BLaER1 (cell line): Measurements from ENCODE around the gene SETD3.

ENCODE experiments used
- H3K27ac ChIP-seq: shearing (Covaris generic); formaldehyde crosslinking; 2 replicates; pipeline ENCODE4 v1.8.1; 2022
- H3K27me3 ChIP-seq: shearing (Covaris generic); formaldehyde crosslinking; 2 replicates; pipeline ENCODE4 v1.8.1; 2022
- H3K36me3 ChIP-seq: shearing (Covaris generic); formaldehyde crosslinking; 2 replicates; pipeline ENCODE4 v1.8.1; 2022
- H3K4me1 ChIP-seq: shearing (Covaris generic); formaldehyde crosslinking; 2 replicates; pipeline ENCODE4 v1.8.1; 2022
- H3K4me2 ChIP-seq: shearing (Covaris generic); formaldehyde crosslinking; 2 replicates; pipeline ENCODE4 v1.8.1; 2022
- H3K4me3 ChIP-seq: shearing (Covaris generic); formaldehyde crosslinking; 2 replicates; pipeline ENCODE4 v1.8.1; 2022
- H3K9ac ChIP-seq: shearing (Covaris generic); formaldehyde crosslinking; 2 replicates; pipeline ENCODE4 v1.8.1; 2022
- H3K9me3 ChIP-seq: shearing (Covaris generic); formaldehyde crosslinking; 2 replicates; pipeline ENCODE4 v1.8.1; 2022
- H4K20me1 ChIP-seq: shearing (Covaris generic); formaldehyde crosslinking; 2 replicates; pipeline ENCODE4 v1.8.1; 2022
- Cebpa-rat ChIP-seq: shearing (Covaris generic); IDR thresholded peaks from 2 replicates; pipeline ENCODE4 v1.8.1; 2022

Gene SETD3

DNA sequence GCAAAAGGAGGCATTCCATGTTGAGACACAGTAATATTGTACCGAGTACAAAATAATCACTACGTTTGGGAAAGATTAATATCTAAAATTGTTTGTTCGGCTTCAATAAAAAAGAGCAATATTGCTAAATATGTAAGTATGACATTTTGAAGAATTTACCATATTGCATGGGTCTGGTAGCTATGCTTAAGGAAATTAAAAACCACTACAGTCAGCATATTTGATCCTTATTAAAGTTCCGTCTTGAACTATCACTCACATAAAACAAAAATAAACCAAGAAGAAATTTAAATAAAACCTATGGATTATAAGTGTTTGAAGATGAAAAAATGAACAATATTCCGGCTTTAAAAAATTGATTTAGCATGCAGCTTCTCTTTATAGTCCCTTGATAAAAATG, 63.8 kb downstream of the SETD3 start:
- Histone ChIP-seq H3K27ac (no peak overlapping the region), H4K20me1 (peaks cover 50% of the 10 kb centered on the region), H3K4me2 (no peak overlapping the region), H3K4me3 (no peak overlapping the region), H3K9me3 (no peaks in the 10 kb centered on the region), H3K4me1 (no peaks in the 10 kb centered on the region), H3K36me3 (peaks cover 33% of the 10 kb centered on the region), H3K9ac (no peak overlapping the region), H3K27me3 (no peaks in the 10 kb centered on the region)
- TF ChIP-seq Cebpa-rat: no peak

DNA sequence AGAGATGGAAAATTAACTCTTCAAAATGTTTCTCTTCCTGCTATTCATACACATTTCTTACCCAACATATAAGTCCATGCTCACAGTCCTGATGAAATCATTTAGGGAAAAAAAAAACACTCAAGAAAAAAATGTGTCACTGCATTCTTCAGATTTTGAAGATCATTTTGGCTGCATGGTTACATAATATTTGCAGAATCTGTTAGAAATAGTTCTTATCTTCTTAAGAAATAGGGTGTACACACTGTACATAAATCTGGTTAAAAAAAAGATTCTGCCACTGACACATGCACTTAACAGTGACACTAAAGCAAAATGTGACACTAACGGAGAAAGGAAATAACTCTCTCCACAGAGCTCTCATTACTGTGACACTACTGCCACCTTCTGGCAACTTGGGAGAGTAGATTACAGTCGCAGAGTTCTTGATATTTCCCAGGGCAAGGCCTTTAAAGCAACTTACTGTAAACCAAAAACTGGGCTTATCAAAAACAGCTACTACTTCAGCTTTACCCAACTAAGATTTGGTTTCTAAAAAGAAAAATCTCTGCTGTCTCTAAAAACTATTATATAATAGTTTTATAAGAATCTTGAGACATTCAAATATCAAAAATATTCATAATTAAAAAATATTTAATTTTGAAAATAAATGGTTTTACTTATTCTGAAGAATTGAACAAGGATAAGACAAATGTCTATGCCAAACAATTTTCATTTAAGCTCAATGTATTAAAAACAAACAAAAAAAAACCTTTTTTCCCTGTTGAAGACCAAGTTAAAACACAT, 65.0 kb downstream of the SETD3 start:
- TF ChIP-seq Cebpa-rat: no peak
- Histone ChIP-seq H3K9ac (no peak overlapping the region), H3K27me3 (no peaks in the 10 kb centered on the region), H3K4me1 (no peaks in the 10 kb centered on the region), H3K27ac (no peak overlapping the region), H3K9me3 (no peaks in the 10 kb centered on the region), H3K4me2 (no peak overlapping the region), H3K36me3 (peaks cover 40% of the 10 kb centered on the region), H3K4me3 (no peak overlapping the region), H4K20me1 (peaks cover 43% of the 10 kb centered on the region)

GRCh38 chr14:99413911-99414310, 66.7 kb downstream of the SETD3 start:
- TF ChIP-seq Cebpa-rat: no peak
- no peak overlapping the region for H3K4me3 ChIP-seq
- peaks cover 51% of the 10 kb centered on the region for H3K36me3 ChIP-seq
- no peak overlapping the region for H3K4me2 ChIP-seq
- H4K20me1 ChIP-seq: peaks cover 35% of the 10 kb centered on the region
- no peak overlapping the region for H3K27ac ChIP-seq
- no peak overlapping the region for H3K9ac ChIP-seq
- H3K9me3 ChIP-seq: no peaks in the 10 kb centered on the region
- no peaks in the 10 kb centered on the region for H3K27me3 ChIP-seq
- H3K4me1 ChIP-seq: no peaks in the 10 kb centered on the region

DNA sequence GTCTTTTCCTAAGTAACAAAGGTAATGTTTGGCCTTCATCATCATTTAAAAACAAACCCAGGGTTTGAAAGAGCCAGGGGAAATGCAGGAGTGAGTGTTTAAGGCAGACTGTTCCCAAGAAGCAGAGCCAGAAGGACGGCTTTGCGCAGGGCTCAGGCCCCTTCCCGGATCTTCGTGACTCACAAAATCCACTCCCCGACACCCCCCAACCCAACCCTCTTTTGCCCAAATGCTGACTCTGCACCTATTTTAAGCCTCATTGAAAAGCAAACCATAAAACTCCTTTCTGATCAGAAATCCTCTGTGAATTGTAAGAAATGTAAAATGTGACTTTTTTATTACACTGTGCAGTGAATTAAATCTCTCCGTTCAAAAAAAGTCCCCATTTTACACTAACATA, 67.5 kb downstream of the SETD3 start:
- no peak overlapping the region for H3K4me3 ChIP-seq
- H3K27me3 ChIP-seq: no peaks in the 10 kb centered on the region
- H3K9me3 ChIP-seq: no peaks in the 10 kb centered on the region
- H3K4me2 ChIP-seq: no peak overlapping the region
- peaks cover 58% of the 10 kb centered on the region for H3K36me3 ChIP-seq
- peaks cover 31% of the 10 kb centered on the region for H4K20me1 ChIP-seq
- no peak for TF ChIP-seq Cebpa-rat
- H3K4me1 ChIP-seq: no peaks in the 10 kb centered on the region
- H3K27ac ChIP-seq: no peak overlapping the region
- no peak overlapping the region for H3K9ac ChIP-seq

DNA sequence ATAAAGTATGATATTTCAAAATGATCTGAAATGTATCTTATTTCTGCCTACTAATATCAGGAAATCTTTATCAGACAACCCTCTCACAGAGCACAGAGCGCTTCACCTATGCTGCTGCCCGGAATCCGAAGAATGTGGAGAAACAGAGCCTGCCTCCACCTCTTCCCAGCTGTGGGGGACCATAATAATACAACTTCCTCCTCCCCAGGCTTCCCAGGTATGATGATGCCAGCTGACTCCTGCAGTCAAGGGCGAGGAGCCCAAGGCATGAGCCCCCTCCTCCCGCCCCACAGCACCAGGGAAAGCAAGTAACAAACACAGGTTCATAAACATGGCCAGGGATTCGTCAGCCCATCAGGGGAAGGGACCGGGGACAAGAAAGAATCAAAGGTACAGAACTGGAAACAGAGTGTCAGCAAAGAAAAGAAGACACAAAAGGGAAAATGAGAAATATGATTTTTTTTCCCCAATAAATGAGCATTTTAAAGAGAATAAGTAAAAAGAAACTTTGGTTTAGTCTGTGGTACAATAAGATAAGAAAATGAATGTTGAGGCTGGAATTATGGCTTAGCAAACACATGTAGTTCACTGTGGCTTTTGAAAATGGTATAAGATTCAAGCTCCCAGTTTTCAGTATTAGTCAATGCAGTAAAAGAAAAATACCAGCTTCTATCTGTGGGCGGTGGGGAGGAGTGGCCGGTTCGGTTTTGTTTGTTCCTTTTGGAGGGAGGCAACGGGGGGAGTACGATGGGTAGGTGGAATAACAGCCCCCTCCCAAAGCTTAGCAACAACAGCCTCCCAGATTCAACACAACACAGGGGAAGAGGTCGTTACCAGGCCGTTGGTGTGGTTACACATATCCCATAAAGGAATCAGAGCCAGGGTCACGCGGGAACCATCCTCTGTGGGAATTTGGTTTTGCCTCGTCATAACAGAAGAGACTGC, 68.3 kb downstream of the SETD3 start:
- TF ChIP-seq Cebpa-rat: no peak
- no peak overlapping the region for H3K9ac ChIP-seq
- H3K36me3 ChIP-seq: peaks cover 66% of the 10 kb centered on the region
- H4K20me1 ChIP-seq: peaks cover 27% of the 10 kb centered on the region; the same call in 1 of the 2 replicates
- H3K27ac ChIP-seq: no peak overlapping the region
- no peaks in the 10 kb centered on the region for H3K4me1 ChIP-seq
- H3K9me3 ChIP-seq: no peaks in the 10 kb centered on the region
- no peak overlapping the region for H3K4me2 ChIP-seq
- H3K27me3 ChIP-seq: no peaks in the 10 kb centered on the region
- no peak overlapping the region for H3K4me3 ChIP-seq

- Histone ChIP-seq H3K4me2 (no peak overlapping the region), H3K27ac (no peak overlapping the region), H3K36me3 (peaks cover 89% of the 10 kb centered on the region), H4K20me1 (peaks cover 12% of the 10 kb centered on the region; the same call in 1 of the 2 replicates), H3K9me3 (no peaks in the 10 kb centered on the region), H3K4me1 (no peaks in the 10 kb centered on the region), H3K9ac (no peak overlapping the region), H3K27me3 (no peaks in the 10 kb centered on the region), H3K4me3 (no peak overlapping the region)
- no peak for TF ChIP-seq Cebpa-rat
Measured at GRCh38 chr14:99410019-99410418, 70.6 kb downstream of the SETD3 start.

DNA sequence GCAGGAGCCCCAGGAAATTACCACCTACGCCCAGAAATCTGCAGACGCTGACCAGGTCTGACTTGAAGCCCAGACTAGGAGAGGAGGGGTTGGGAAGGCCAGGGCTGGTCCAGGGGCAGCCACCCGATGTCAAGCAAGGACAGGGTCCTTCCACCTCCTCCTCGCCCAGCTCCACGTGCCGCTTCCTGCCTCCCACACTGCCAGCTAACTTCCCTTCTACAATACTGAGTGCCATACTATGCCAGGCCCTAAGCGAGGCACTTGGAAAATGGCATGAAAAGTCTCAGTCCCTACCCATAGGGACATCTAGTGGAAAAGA, 71.7 kb downstream of the SETD3 start:
- Histone ChIP-seq H3K27ac (no peak overlapping the region), H3K4me2 (no peak overlapping the region), H4K20me1 (0 out of 2 replicates have a peak, but pooled peaks cover 7% of the 10 kb centered on the region), H3K4me3 (no peak overlapping the region), H3K9me3 (no peaks in the 10 kb centered on the region), H3K36me3 (peaks cover 94% of the 10 kb centered on the region), H3K27me3 (no peaks in the 10 kb centered on the region), H3K9ac (no peak overlapping the region), H3K4me1 (no peaks in the 10 kb centered on the region)
- TF ChIP-seq Cebpa-rat: no peak

DNA sequence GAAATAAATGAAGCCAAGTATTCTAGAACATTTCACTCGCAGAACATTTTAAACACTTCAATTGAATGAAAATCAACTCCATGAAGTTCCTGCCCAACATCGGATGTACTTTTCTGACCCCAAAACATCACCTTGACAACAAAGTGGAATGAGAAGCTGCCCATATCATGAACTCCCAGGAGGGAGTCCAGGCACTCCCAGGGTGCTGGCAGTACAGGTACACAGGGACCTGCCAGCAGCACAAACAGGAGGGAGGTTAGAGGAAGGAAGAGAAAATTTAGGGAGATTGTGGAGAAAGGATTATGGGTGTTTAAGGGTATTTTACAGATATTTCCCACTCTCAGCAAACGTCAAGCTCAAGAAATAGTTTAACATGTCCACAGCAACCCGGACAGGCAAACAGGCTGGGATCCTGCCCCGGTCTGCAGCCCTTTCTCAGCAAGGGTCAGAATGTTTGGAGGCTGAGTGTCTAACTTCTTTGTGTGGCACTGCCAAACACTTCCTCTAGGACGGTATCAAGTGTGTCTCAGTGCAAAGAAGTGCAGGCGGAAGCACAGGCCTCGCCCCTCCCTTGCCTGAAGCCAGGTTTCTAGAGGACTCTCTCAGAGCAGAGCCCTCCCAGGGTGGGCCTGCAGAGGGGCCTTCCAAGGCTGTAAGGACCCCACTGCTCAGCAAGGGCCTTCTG, 72.2 kb downstream of the SETD3 start:
- 0 out of 2 replicates have a peak, but pooled peaks cover 7% of the 10 kb centered on the region for H4K20me1 ChIP-seq
- no peak for TF ChIP-seq Cebpa-rat
- H3K4me1 ChIP-seq: no peaks in the 10 kb centered on the region
- H3K9me3 ChIP-seq: no peaks in the 10 kb centered on the region
- no peaks in the 10 kb centered on the region for H3K27me3 ChIP-seq
- H3K4me2 ChIP-seq: no peak overlapping the region
- no peak overlapping the region for H3K27ac ChIP-seq
- H3K36me3 ChIP-seq: peaks cover 93% of the 10 kb centered on the region
- H3K9ac ChIP-seq: no peak overlapping the region
- no peak overlapping the region for H3K4me3 ChIP-seq

- TF ChIP-seq Cebpa-rat: no peak
- Histone ChIP-seq H3K4me1 (peaks cover 4% of the 10 kb centered on the region), H3K9ac (no peak overlapping the region), H3K36me3 (peaks cover 91% of the 10 kb centered on the region), H3K4me2 (no peak overlapping the region), H3K9me3 (no peaks in the 10 kb centered on the region), H4K20me1 (0 out of 2 replicates have a peak, but pooled peaks cover 7% of the 10 kb centered on the region), H3K27ac (no peak overlapping the region), H3K27me3 (no peaks in the 10 kb centered on the region), H3K4me3 (no peak overlapping the region)
Measured at GRCh38 chr14:99407416-99407815, 73.2 kb downstream of the SETD3 start.
